AG09319 (cell line): ENCODE results near the gene CRYBG2.
"Not testable (repeated sequence)": the region's sequence is repeated elsewhere in the genome, so short reads cannot be mapped to it uniquely, and the experiment has no call there.

Source experiments
- DNase-seq: peaks from one replicate; pipeline ENCODE4 v3.0.0-alpha.2; 2010; ENCODE audit warnings: low read depth; ENCODE audit errors: extremely low read depth
- CTCF ChIP-seq: IDR thresholded peaks from 2 replicates; pipeline ENCODE4 v1.5.1; 2011; ENCODE audit warnings: low read depth, mild to moderate bottlenecking, inconsistent platforms, low read length, moderate library complexity

CRYBG2 gene

GRCh38 chr1:26336477-26337205 lies 17.3 kb downstream of the CRYBG2 start:
- DNase-seq: no peak

GRCh38 chr1:26335774-26336476 lies 18.0 kb downstream of the CRYBG2 start:
- TF ChIP-seq CTCF: no peak
- DNase-seq: no peak

More at GRCh38 chr1:26336477-26337205, 17.3 kb downstream of the CRYBG2 start:
- no peak for TF ChIP-seq CTCF

GRCh38 chr1:26333312-26333711 lies 20.6 kb downstream of the CRYBG2 start:
- not testable (repeated sequence) for DNase-seq

GRCh38 chr1:26330276-26330675 lies 23.7 kb downstream of the CRYBG2 start:
- DNase-seq: no peak
- TF ChIP-seq CTCF: no peak

GRCh38 chr1:26329380-26329779 lies 24.6 kb downstream of the CRYBG2 start:
- DNase-seq: not testable (repeated sequence)

- no peak for TF ChIP-seq CTCF
- DNase-seq: no peak
Measured at GRCh38 chr1:26328597-26328996, 25.3 kb downstream of the CRYBG2 start.

- no peak for TF ChIP-seq CTCF
Measured at GRCh38 chr1:26327956-26328362, 26.0 kb downstream of the CRYBG2 start.

GRCh38 chr1:26324550-26324949 lies 29.4 kb downstream of the CRYBG2 start:
- no peak for DNase-seq

More at GRCh38 chr1:26327956-26328362, 26.0 kb downstream of the CRYBG2 start:
- no peak for DNase-seq

More at GRCh38 chr1:26324550-26324949, 29.4 kb downstream of the CRYBG2 start:
- no peak for TF ChIP-seq CTCF
